OCI-LY1 (cell line): Measurements from ENCODE around the gene WWOX.
A peak's percentile ranks its signal among the peaks of the same experiment; 100 is the strongest.

Experiments used
- H2AFZ ChIP-seq: fragments of 200-600 bp; sonication (generic), shearing (Covaris generic); 2 replicates; pipeline ENCODE4 v1.6.0; 2014; ENCODE audit warnings: antibody characterized with exemption, mild to moderate bottlenecking, low read length
- H3F3A ChIP-seq: fragments of 200-600 bp; sonication (generic), shearing (Covaris generic); 2 replicates; pipeline ENCODE4 v1.6.0; 2014; ENCODE audit warnings: mild to moderate bottlenecking, antibody characterized with exemption, low read length, moderate library complexity; ENCODE audit not compliant: insufficient read depth
- H3K27ac ChIP-seq: fragments of 200-600 bp; sonication (generic); 2 replicates; pipeline ENCODE4 v1.5.1; 2014; ENCODE audit warnings: low read length, mixed run types, mild to moderate bottlenecking, low read depth; ENCODE audit not compliant: poor library complexity, severe bottlenecking
- H3K27me3 ChIP-seq: fragments of 200-600 bp; sonication (generic); 2 replicates; pipeline ENCODE4 v1.6.0; 2014; ENCODE audit warnings: antibody characterized with exemption, mild to moderate bottlenecking, low read length, moderate library complexity; ENCODE audit not compliant: insufficient read depth
- H3K36me3 ChIP-seq: fragments of 200-600 bp; sonication (generic); 2 replicates; pipeline ENCODE4 v1.6.1; 2014; ENCODE audit warnings: mild to moderate bottlenecking, antibody characterized with exemption, low read length, moderate library complexity, mixed read lengths; ENCODE audit not compliant: insufficient read depth
- H3K4me1 ChIP-seq: fragments of 200-600 bp; sonication (generic); 2 replicates; pipeline ENCODE4 v1.5.1; 2014; ENCODE audit warnings: mild to moderate bottlenecking, low read length, moderate library complexity; ENCODE audit not compliant: insufficient read depth, severe bottlenecking
- H3K4me2 ChIP-seq: fragments of 200-600 bp; sonication (generic), shearing (Covaris generic); 2 replicates; pipeline ENCODE4 v1.6.1; 2014; ENCODE audit warnings: low read length
- H3K4me3 ChIP-seq: fragments of 200-600 bp; sonication (generic); 2 replicates; pipeline ENCODE4 v1.5.1; 2014; ENCODE audit warnings: low read length, low read depth, mild to moderate bottlenecking, mixed read lengths; ENCODE audit not compliant: poor library complexity, severe bottlenecking
- H3K79me2 ChIP-seq: fragments of 200-600 bp; shearing (Covaris generic); 2 replicates; pipeline ENCODE4 v1.6.1; 2016; ENCODE audit warnings: mixed run types, low read length, mixed read lengths; ENCODE audit not compliant: insufficient read depth
- H3K9ac ChIP-seq: fragments of 200-600 bp; sonication (generic), shearing (Covaris generic); 2 replicates; pipeline ENCODE4 v1.6.1; 2014; ENCODE audit warnings: mild to moderate bottlenecking, low read length, mixed read lengths
- H3K9me2 ChIP-seq: fragments of 200-600 bp; sonication (generic), shearing (Covaris generic); 2 replicates; pipeline ENCODE4 v1.6.1; 2014; ENCODE audit warnings: low read depth, mild to moderate bottlenecking, low read length, mixed read lengths
- H3K9me3 ChIP-seq: fragments of 200-600 bp; shearing (Covaris generic); 2 replicates; pipeline ENCODE4 v1.6.1; 2014; ENCODE audit warnings: low read length, mixed read lengths
- H4K20me1 ChIP-seq: fragments of 200-600 bp; sonication (generic), shearing (Covaris generic); 2 replicates; pipeline ENCODE4 v1.6.0; 2016; ENCODE audit warnings: mild to moderate bottlenecking, low read length; ENCODE audit not compliant: insufficient read depth
- EZH2 ChIP-seq: fragments of 200-600 bp; sonication (generic), shearing (Covaris generic); IDR thresholded peaks from 2 replicates; pipeline ENCODE4 v1.8.0; 2017; ENCODE audit warnings: borderline replicate concordance, mixed run types, mild to moderate bottlenecking, antibody characterized with exemption, low read length, moderate library complexity, mixed read lengths
- TF ChIP-seq, protein P1 (sequence below): fragments of 200-600 bp; sonication (generic), shearing (Covaris generic); IDR thresholded peaks from 2 replicates; pipeline ENCODE4 v1.5.1; 2017; ENCODE audit warnings: mild to moderate bottlenecking, antibody characterized with exemption, low read length, moderate library complexity, mixed read lengths

WWOX gene

DNA sequence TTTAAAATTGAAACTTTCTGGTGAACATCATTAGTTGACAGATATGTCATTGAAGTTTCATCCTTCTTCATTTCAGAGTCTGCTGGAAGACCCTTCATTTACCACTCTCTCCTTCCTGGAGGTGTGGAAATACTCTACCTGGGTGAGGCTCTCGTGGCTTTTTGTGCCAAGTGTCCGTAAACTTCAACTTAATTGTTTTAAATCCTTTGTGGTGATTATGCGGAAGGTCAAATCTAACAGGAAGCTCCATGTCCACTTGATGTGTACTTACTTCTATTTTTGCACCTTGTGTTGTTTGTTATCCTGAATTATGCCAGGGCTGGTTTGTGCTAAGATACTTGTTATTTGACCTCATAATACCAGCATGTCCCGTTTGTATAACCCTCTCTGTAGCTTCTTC lies 129.2 kb downstream of the WWOX start:
- no peaks in the 10 kb centered on the region for H3K27me3 ChIP-seq
- H3K4me2 ChIP-seq: no peak overlapping the region
- H3K27ac ChIP-seq: no peak overlapping the region
- no peak overlapping the region for H3K9ac ChIP-seq
- H3K4me3 ChIP-seq: no peak overlapping the region
- no peaks in the 10 kb centered on the region for H3K36me3 ChIP-seq
- no peaks in the 10 kb centered on the region for H4K20me1 ChIP-seq
- H3K4me1 ChIP-seq: no peaks in the 10 kb centered on the region
- H3K79me2 ChIP-seq: no peaks in the 10 kb centered on the region
- no peak overlapping the region for H2AFZ ChIP-seq
- H3K9me2 ChIP-seq: no peaks in the 10 kb centered on the region
- H3K9me3 ChIP-seq: no peaks in the 10 kb centered on the region
- no peaks in the 10 kb centered on the region for H3F3A ChIP-seq
- no peak for TF ChIP-seq EZH2
- TF ChIP-seq, protein P1, sequence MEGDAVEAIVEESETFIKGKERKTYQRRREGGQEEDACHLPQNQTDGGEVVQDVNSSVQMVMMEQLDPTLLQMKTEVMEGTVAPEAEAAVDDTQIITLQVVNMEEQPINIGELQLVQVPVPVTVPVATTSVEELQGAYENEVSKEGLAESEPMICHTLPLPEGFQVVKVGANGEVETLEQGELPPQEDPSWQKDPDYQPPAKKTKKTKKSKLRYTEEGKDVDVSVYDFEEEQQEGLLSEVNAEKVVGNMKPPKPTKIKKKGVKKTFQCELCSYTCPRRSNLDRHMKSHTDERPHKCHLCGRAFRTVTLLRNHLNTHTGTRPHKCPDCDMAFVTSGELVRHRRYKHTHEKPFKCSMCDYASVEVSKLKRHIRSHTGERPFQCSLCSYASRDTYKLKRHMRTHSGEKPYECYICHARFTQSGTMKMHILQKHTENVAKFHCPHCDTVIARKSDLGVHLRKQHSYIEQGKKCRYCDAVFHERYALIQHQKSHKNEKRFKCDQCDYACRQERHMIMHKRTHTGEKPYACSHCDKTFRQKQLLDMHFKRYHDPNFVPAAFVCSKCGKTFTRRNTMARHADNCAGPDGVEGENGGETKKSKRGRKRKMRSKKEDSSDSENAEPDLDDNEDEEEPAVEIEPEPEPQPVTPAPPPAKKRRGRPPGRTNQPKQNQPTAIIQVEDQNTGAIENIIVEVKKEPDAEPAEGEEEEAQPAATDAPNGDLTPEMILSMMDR: no peak

DNA sequence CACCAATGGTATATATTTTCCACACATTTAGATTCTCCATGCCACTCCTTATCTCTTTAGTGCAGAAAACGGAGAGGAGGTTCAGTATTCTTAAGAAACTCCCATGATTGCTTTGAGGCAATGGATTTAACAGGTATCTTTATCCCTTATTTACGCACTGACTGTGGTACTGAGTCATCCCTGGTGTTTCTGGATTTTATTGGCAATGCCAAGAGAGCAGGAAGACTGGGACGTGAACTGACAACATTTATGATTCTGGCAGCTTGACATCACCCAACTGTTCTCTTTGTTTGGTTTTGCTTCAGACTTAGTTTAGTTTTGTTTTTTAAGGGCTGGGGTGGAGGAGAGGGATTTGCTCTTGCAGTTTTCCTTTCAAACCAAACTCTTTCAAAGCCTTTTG lies 131.4 kb downstream of the WWOX start:
- Histone ChIP-seq H3K4me2 (no peak overlapping the region), H4K20me1 (no peaks in the 10 kb centered on the region), H3F3A (no peaks in the 10 kb centered on the region), H3K4me3 (no peak overlapping the region), H3K9me3 (no peaks in the 10 kb centered on the region), H3K27me3 (no peaks in the 10 kb centered on the region), H3K36me3 (no peaks in the 10 kb centered on the region), H3K4me1 (no peaks in the 10 kb centered on the region), H3K9me2 (no peaks in the 10 kb centered on the region), H3K79me2 (no peaks in the 10 kb centered on the region), H3K27ac (no peak overlapping the region), H3K9ac (no peak overlapping the region), H2AFZ (no peak overlapping the region)
- TF ChIP-seq, protein P1: no peak
- no peak for TF ChIP-seq EZH2

DNA sequence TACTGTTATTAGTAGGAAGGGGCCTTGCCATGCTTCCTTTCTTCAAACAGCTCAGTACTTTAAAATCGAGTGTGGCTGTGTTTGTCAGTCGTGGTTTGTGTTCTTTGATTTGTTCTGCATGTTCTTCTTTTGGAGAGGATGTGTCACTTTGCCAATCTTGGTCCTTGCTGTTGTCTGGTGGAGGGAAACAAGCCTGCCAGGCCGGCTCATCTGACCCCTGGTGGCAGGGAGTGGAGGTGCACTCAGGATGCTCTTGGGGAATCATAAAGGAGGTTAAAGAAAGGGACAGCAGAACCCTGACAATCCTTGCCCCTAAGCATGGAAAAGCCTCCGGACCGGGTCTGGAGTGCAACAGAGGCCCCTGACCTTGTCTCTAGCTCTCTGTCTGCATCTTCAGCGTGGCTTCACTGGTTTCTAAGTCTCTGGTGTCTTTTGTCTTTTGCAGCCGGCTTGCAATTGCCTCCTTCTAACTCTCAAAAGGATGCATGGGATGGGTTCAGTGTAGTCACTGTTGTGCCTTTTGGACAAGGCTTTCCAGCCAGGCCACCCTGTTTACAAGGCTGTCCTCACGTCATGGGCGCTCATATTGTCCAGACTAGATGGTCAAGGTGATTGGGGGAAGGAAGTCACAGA lies 135.8 kb downstream of the WWOX start:
- Histone ChIP-seq H3F3A (no peaks in the 10 kb centered on the region), H3K27ac (no peak overlapping the region), H3K4me3 (no peak overlapping the region), H3K27me3 (no peaks in the 10 kb centered on the region), H3K9ac (no peak overlapping the region), H3K4me2 (no peak overlapping the region), H3K36me3 (no peaks in the 10 kb centered on the region), H3K79me2 (no peaks in the 10 kb centered on the region), H3K4me1 (no peaks in the 10 kb centered on the region), H3K9me3 (no peaks in the 10 kb centered on the region), H2AFZ (no peak overlapping the region), H4K20me1 (no peaks in the 10 kb centered on the region), H3K9me2 (no peaks in the 10 kb centered on the region)
- TF ChIP-seq EZH2: no peak
- TF ChIP-seq, protein P1: peak; percentile 81
